ENCODE measurements around the gene RANBP17. TPM values are rescaled to one million over a fixed set of nuclear protein-coding genes. Genes with fewer than 3 reads are reported as not detected.

Gene RANBP17
- polyA plus RNA-seq, 1 donor from 2014 or later, result 25.5 TPM

- no peak overlapping the region for H3K9ac ChIP-seq (ENCODE audit: low read length)
- H3K9me3 ChIP-seq (ENCODE audit: low read length), result peaks cover 6% of the 10 kb centered on the region
- H2AFZ ChIP-seq (ENCODE audit: low read depth, low read length), result no peak overlapping the region
- H3F3A ChIP-seq (ENCODE audit: insufficient read depth, low read length, poor library complexity, severe bottlenecking), result no peaks in the 10 kb centered on the region
- no peaks in the 10 kb centered on the region for H3K27me3 ChIP-seq (ENCODE audit: insufficient read depth, low read depth, low read length)
- no peaks in the 10 kb centered on the region for H3K79me2 ChIP-seq (replicated peaks; ENCODE audit: insufficient read depth, low read length)
- no peaks in the 10 kb centered on the region for H3K9me2 ChIP-seq (ENCODE audit: insufficient read depth, low read length)
- H3K27ac ChIP-seq (ENCODE audit: low read length), result no peak overlapping the region
- TF ChIP-seq MXI1 (conservative IDR thresholded peaks at IDR 0.05; ENCODE audit: poor library complexity, severe bottlenecking) (no peak), SMC3 (conservative IDR thresholded peaks at IDR 0.05; ENCODE audit: poor library complexity) (no peak), RAD21 (conservative IDR thresholded peaks at IDR 0.05) (no peak), EP300 (conservative IDR thresholded peaks at IDR 0.05; ENCODE audit: poor library complexity, severe bottlenecking) (no peak), TAF1 (IDR thresholded peaks at IDR 0.05; ENCODE audit: low read depth) (no peak), CTCF (IDR thresholded peaks at IDR 0.05; ENCODE audit: poor library complexity, severe bottlenecking) (no peak), POLR2AphosphoS5 (IDR thresholded peaks at IDR 0.05) (no peak), REST (IDR thresholded peaks at IDR 0.05; ENCODE audit: borderline replicate concordance) (no peak)
- H3K4me3 ChIP-seq (ENCODE audit: low read length), result no peak overlapping the region
- H4K20me1 ChIP-seq (ENCODE audit: insufficient read depth), result no peaks in the 10 kb centered on the region
- no peak overlapping the region for H3K4me2 ChIP-seq (ENCODE audit: low read length)
- no peaks in the 10 kb centered on the region for H3K36me3 ChIP-seq (ENCODE audit: insufficient read depth, low read length)
Observed at GRCh38 chr5:171055875-171056454, 194.1 kb downstream of the RANBP17 start.

GRCh38 chr5:171067540-171068130 lies 205.8 kb downstream of the RANBP17 start:
- H3K4me2 ChIP-seq (ENCODE audit: low read length), result no peak overlapping the region
- H3K9ac ChIP-seq (ENCODE audit: low read length), result no peak overlapping the region
- no peaks in the 10 kb centered on the region for H3K9me2 ChIP-seq (ENCODE audit: insufficient read depth, low read length)
- H3K36me3 ChIP-seq (ENCODE audit: insufficient read depth, low read length), result no peaks in the 10 kb centered on the region
- no peak for TF ChIP-seq EZH2 (IDR thresholded peaks at IDR 0.05; ENCODE audit: borderline replicate concordance, insufficient read depth, low read length, poor library complexity, severe bottlenecking)
- TF ChIP-seq REST (IDR thresholded peaks at IDR 0.05; ENCODE audit: borderline replicate concordance), result no peak
- no peak for TF ChIP-seq RAD21 (conservative IDR thresholded peaks at IDR 0.05)
- TF ChIP-seq TAF1 (IDR thresholded peaks at IDR 0.05; ENCODE audit: low read depth), result no peak
- TF ChIP-seq SMC3 (conservative IDR thresholded peaks at IDR 0.05; ENCODE audit: poor library complexity), result no peak
- no peak for TF ChIP-seq MXI1 (conservative IDR thresholded peaks at IDR 0.05; ENCODE audit: poor library complexity, severe bottlenecking)
- TF ChIP-seq POLR2AphosphoS5 (IDR thresholded peaks at IDR 0.05), result no peak
- no peak for TF ChIP-seq EP300 (conservative IDR thresholded peaks at IDR 0.05; ENCODE audit: poor library complexity, severe bottlenecking)
- no peak for TF ChIP-seq CTCF (IDR thresholded peaks at IDR 0.05; ENCODE audit: poor library complexity, severe bottlenecking)
- no peaks in the 10 kb centered on the region for H3K79me2 ChIP-seq (replicated peaks; ENCODE audit: insufficient read depth, low read length)
- H3K4me3 ChIP-seq (ENCODE audit: low read length), result no peak overlapping the region
- no peak overlapping the region for H2AFZ ChIP-seq (ENCODE audit: low read depth, low read length)
- H3K27me3 ChIP-seq (ENCODE audit: insufficient read depth, low read depth, low read length), result no peaks in the 10 kb centered on the region
- H3K27ac ChIP-seq (ENCODE audit: low read length), result no peak overlapping the region
- H3K9me3 ChIP-seq (ENCODE audit: low read length), result no peaks in the 10 kb centered on the region
- no peaks in the 10 kb centered on the region for H3F3A ChIP-seq (ENCODE audit: insufficient read depth, low read length, poor library complexity, severe bottlenecking)
- H4K20me1 ChIP-seq (ENCODE audit: insufficient read depth), result no peaks in the 10 kb centered on the region
